ENCODE data around the gene FSTL5.

The FSTL5 gene

DNA sequence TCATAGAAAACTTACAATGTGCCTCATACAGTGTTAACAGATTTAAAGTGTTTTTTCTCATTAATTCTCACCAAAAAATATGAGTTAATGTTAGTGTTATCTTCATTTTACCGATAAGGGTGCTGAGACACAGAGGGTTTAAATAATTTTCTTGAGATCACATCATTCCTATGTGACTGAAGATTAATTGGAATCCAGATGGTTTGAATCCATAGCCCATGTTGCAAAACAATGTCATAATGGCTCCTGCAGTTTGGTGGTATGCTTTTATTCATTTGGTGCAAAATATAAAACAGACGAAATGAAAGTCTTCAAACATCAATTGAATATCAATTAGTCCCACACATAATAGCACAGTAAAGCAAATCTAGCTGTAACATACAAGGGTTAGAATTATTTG lies 512.2 kb downstream of the FSTL5 start:
- no peak for TF ChIP-seq NFIC (IDR thresholded peaks at IDR 0.05)

DNA sequence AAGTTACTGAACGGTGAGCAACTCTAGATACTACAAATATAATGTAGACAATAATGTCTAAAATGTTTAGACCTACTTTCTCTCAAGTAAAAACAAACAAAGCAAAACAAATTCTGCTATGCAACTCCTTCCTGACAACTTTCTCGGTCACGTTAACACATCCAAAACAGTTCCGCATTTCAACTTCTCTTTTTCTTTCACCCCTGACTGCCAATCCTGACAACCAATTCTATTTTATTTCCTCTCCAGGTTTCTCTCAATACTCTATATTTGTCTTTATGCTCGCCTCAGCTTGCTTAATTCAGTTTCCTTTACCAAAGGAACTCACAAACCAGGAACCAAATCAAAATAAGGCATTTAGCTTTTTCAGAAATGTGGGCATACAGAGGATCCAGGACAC lies 513.0 kb downstream of the FSTL5 start:
- TF ChIP-seq YY1 (IDR thresholded peaks at IDR 0.05; ENCODE audit: low read depth) (no peak), CREB1 (IDR thresholded peaks at IDR 0.05; ENCODE audit: low read depth) (no peak), MAX (IDR thresholded peaks at IDR 0.05) (no peak), TAF1 (IDR thresholded peaks at IDR 0.05; ENCODE audit: low read depth) (no peak), CEBPB (IDR thresholded peaks at IDR 0.05) (no peak)

DNA sequence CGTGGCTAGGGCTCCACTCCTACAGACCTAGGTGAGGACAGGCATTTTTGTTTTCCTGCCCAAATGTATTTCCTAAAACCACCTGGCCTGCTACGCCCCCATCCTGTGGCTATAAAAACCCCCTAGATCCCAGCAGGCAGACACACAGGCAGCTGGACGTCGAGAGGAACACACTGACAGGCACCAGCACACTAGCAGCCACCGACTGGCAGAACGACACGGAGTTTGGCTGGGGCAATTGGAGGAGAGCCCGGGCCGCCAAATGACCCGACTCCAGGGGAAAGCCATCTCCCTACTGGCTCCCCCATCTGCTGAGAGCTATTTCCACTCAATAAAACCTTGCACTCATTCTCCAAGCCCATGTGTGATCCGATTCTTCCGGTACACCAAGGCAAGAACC lies 516.0 kb downstream of the FSTL5 start:
- TF ChIP-seq TEAD4 (IDR thresholded peaks at IDR 0.05) (no peak), FOXM1 (IDR thresholded peaks at IDR 0.05; ENCODE audit: borderline replicate concordance, low read depth) (no peak), NFIC (IDR thresholded peaks at IDR 0.05) (no peak), CEBPB (IDR thresholded peaks at IDR 0.05) (no peak), YY1 (IDR thresholded peaks at IDR 0.05; ENCODE audit: low read depth) (no peak), TAF1 (IDR thresholded peaks at IDR 0.05; ENCODE audit: low read depth) (no peak), EP300 (IDR thresholded peaks at IDR 0.05; ENCODE audit: borderline replicate concordance) (no peak), TCF12 (IDR thresholded peaks at IDR 0.05; ENCODE audit: low read depth) (no peak), ZBTB7A (IDR thresholded peaks at IDR 0.05; ENCODE audit: low read depth) (no peak), RAD21 (IDR thresholded peaks at IDR 0.05; ENCODE audit: low read depth) (no peak)

DNA sequence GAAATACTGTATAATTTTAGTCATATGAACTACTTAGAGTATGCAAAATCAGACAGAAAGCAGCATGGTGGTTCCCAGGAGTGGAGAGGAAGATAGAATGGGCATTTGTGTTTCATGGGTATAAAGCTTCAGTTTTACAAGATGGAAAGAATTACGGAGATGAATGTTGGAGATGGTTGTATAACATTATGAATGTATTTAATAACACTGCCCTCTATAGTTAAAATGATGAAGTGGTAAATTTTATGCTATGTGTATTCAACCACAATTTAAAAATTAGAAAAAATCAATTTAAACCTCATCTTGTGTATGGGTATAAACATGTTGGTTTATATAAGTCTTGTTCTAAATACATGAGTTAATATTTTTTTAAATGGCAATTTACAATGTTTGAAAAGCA lies 521.1 kb downstream of the FSTL5 start:
- TF ChIP-seq RAD21 (IDR thresholded peaks at IDR 0.05; ENCODE audit: low read depth): peak; percentile 17; the same call in 1 of the 2 replicates
- TF ChIP-seq, protein P1, sequence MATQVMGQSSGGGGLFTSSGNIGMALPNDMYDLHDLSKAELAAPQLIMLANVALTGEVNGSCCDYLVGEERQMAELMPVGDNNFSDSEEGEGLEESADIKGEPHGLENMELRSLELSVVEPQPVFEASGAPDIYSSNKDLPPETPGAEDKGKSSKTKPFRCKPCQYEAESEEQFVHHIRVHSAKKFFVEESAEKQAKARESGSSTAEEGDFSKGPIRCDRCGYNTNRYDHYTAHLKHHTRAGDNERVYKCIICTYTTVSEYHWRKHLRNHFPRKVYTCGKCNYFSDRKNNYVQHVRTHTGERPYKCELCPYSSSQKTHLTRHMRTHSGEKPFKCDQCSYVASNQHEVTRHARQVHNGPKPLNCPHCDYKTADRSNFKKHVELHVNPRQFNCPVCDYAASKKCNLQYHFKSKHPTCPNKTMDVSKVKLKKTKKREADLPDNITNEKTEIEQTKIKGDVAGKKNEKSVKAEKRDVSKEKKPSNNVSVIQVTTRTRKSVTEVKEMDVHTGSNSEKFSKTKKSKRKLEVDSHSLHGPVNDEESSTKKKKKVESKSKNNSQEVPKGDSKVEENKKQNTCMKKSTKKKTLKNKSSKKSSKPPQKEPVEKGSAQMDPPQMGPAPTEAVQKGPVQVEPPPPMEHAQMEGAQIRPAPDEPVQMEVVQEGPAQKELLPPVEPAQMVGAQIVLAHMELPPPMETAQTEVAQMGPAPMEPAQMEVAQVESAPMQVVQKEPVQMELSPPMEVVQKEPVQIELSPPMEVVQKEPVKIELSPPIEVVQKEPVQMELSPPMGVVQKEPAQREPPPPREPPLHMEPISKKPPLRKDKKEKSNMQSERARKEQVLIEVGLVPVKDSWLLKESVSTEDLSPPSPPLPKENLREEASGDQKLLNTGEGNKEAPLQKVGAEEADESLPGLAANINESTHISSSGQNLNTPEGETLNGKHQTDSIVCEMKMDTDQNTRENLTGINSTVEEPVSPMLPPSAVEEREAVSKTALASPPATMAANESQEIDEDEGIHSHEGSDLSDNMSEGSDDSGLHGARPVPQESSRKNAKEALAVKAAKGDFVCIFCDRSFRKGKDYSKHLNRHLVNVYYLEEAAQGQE (IDR thresholded peaks at IDR 0.05; ENCODE audit: low read depth): no peak

DNA sequence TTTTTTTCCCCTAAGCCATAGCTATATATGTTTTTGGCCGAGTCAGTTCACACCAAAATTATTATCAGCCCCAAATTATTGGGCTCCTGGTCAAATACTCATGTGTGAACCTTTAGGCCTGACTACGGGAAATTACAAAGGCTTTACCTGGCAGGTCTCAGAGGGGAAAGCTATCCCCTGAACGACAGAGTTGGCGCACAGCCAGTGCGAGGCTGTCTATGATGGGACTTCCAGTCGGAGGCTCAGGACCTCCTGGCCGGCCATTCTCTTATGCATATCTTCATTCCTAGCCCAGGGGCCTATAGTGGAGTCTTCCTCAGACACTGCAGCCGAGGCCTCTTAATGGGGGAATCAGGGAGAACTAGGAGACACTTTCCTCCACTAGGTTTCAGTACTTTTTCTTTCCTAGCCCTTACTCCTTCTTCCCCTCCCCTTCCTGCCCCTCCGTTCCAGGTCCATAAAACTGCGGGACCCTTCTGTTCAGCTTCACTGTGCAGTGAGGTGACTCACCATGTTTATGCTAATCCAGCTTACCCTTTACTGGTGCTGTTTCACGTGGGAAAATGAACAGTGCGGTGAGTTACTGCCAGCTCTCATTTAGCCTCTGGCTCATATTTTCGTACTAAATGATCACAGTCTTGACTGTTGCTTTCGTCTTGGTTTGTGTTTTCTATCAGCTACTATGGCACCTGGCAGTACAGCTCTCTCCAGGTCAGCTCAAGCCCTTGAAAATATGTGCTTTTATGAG lies 533.9 kb downstream of the FSTL5 start:
- TF ChIP-seq, protein P1 (IDR thresholded peaks at IDR 0.05; ENCODE audit: low read depth): no peak
- TF ChIP-seq TCF12 (IDR thresholded peaks at IDR 0.05; ENCODE audit: low read depth) (no peak), ZBTB7A (IDR thresholded peaks at IDR 0.05; ENCODE audit: low read depth) (no peak), CREB1 (IDR thresholded peaks at IDR 0.05; ENCODE audit: low read depth) (no peak), FOXM1 (IDR thresholded peaks at IDR 0.05; ENCODE audit: borderline replicate concordance, low read depth) (no peak), NFIC (IDR thresholded peaks at IDR 0.05) (no peak), CEBPB (IDR thresholded peaks at IDR 0.05) (no peak), TAF1 (IDR thresholded peaks at IDR 0.05; ENCODE audit: low read depth) (no peak), EGR1 (IDR thresholded peaks at IDR 0.05) (no peak), MAX (IDR thresholded peaks at IDR 0.05) (no peak), RAD21 (IDR thresholded peaks at IDR 0.05; ENCODE audit: low read depth) (no peak), EP300 (IDR thresholded peaks at IDR 0.05; ENCODE audit: borderline replicate concordance) (no peak), TEAD4 (IDR thresholded peaks at IDR 0.05) (no peak), YY1 (IDR thresholded peaks at IDR 0.05; ENCODE audit: low read depth) (no peak), USF1 (IDR thresholded peaks at IDR 0.05) (no peak)

- TF ChIP-seq CREB1 (IDR thresholded peaks at IDR 0.05; ENCODE audit: low read depth): no peak
- no peak for TF ChIP-seq CEBPB (IDR thresholded peaks at IDR 0.05)
- no peak for TF ChIP-seq FOXM1 (IDR thresholded peaks at IDR 0.05; ENCODE audit: borderline replicate concordance, low read depth)
- no peak for TF ChIP-seq EP300 (IDR thresholded peaks at IDR 0.05; ENCODE audit: borderline replicate concordance)
Observed at GRCh38 chr4:161604516-161605300, 559.1 kb downstream of the FSTL5 start.

DNA sequence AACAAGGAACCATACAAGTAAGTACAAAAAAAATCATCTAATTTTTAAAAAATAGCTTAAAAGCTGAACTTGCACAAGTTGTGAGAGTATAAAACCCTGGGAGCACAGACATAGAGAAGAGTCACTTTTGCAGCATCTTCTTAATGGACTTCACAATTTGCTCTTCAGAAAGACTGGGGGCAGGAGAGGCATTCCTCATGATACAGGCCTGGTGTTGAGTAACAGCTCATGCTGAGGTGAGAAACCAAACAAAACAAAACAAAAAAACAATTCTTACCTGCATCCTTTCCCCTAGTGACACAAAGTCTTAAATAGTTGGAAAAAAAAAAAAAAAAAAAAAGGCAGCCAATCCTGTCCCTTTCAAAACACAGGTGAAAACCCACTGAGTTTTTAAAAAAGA lies 562.8 kb downstream of the FSTL5 start:
- TF ChIP-seq RAD21 (IDR thresholded peaks at IDR 0.05; ENCODE audit: low read depth) (no peak), CEBPB (IDR thresholded peaks at IDR 0.05) (no peak), YY1 (IDR thresholded peaks at IDR 0.05; ENCODE audit: low read depth) (no peak), TAF1 (IDR thresholded peaks at IDR 0.05; ENCODE audit: low read depth) (no peak), MAX (IDR thresholded peaks at IDR 0.05) (no peak), TEAD4 (IDR thresholded peaks at IDR 0.05) (no peak), ZBTB7A (IDR thresholded peaks at IDR 0.05; ENCODE audit: low read depth) (no peak), EGR1 (IDR thresholded peaks at IDR 0.05) (no peak), CREB1 (IDR thresholded peaks at IDR 0.05; ENCODE audit: low read depth) (no peak), NFIC (IDR thresholded peaks at IDR 0.05) (no peak), TCF12 (IDR thresholded peaks at IDR 0.05; ENCODE audit: low read depth) (no peak), USF1 (IDR thresholded peaks at IDR 0.05) (no peak), EP300 (IDR thresholded peaks at IDR 0.05; ENCODE audit: borderline replicate concordance) (no peak), FOXM1 (IDR thresholded peaks at IDR 0.05; ENCODE audit: borderline replicate concordance, low read depth) (no peak)
- TF ChIP-seq, protein P1 (IDR thresholded peaks at IDR 0.05; ENCODE audit: low read depth): no peak

All from Ishikawa (cell line).